K562 (cell line): ENCODE results near the gene CUX1. TPM values are rescaled to one million over a fixed set of nuclear protein-coding genes. Genes with fewer than 3 reads are reported as not detected.

Source experiments
- ATAC-seq: fragments of 200-7000 bp; cut with Tn5 transposase; 3 replicates; pipeline ENCODE4 v1.9.1; 2020; ENCODE audit warnings: moderate library complexity
- BruUV-seq: library from RNA; stranded (reverse); fragments of 400-500 nt; replicated peaks from 2 replicates; lab custom pipeline; 2021; lab: Mats Ljungman, UMichigan
- CTCF ChIA-PET: fragments of 300-600 bp; formaldehyde crosslinking; extraction: SDS; loops from one replicate; lab custom pipeline; 2021; ENCODE audit warnings: low intra/inter-chr PET ratio; lab: Yijun Ruan, JAX
- POLR2A ChIA-PET: fragments of 300-600, 350-650 bp; sonication (Branson Sonifier 250); formaldehyde crosslinking; extraction: SDS; loops from one replicate; lab custom pipeline; 2021; ENCODE audit warnings: antibody characterized with exemption, inconsistent platforms; lab: Yijun Ruan, JAX
- DNase-seq, 4 experiments: peaks; one replicate each; pipeline versions ENCODE4 v3.0.0 to v3.0.0-alpha.2; 2011 to 2018; ENCODE audit warnings: low spot score in 3 of 4, mixed read lengths in 3 of 4; ENCODE audit errors: extremely low read depth in 1 of 4
- FAIRE-seq: peaks from 2 replicates; lab custom pipeline; 2011; peaks lifted over from hg19 to GRCh38; lab: Jason Lieb, UNC
- H2AFZ ChIP-seq: 2 replicates; pipeline ENCODE4 v1.6.0; 2011; ENCODE audit warnings: low read depth, low read length, control low read depth, inconsistent platforms
- H3K27ac ChIP-seq: fragments of 200-600 bp; 3 replicates; pipeline ENCODE4 v1.8.0; 2011; ENCODE audit warnings: low read depth, mild to moderate bottlenecking, control low read depth, inconsistent platforms, low read length, moderate library complexity, mixed read lengths; ENCODE audit errors: extremely low read depth
- H3K27me3 ChIP-seq, 2 experiments: fragments of 300-600 bp in 1 of 2; 2 replicates in 1 of 2; 3 replicates in 1 of 2; pipeline versions ENCODE4 v1.6.0 to v1.8.0; 2011; ENCODE audit warnings: inconsistent platforms in 2 of 2, low read length in 2 of 2, mild to moderate bottlenecking in 1 of 2, mixed read lengths in 1 of 2, moderate library complexity in 1 of 2; ENCODE audit not compliant: control insufficient read depth in 2 of 2, insufficient read depth in 2 of 2
- H3K36me3 ChIP-seq: fragments of 300-600 bp; 3 replicates; pipeline ENCODE4 v1.8.0; 2011; ENCODE audit warnings: mild to moderate bottlenecking, low read length, inconsistent platforms; ENCODE audit not compliant: control insufficient read depth, insufficient read depth
- H3K4me1 ChIP-seq, 2 experiments: fragments of 200-600 bp in 1 of 2; replicated peaks in 1 of 2; 2 replicates in 1 of 2; 3 replicates in 1 of 2; pipeline versions ENCODE4 v1.5.1 to v1.8.0; 2011; ENCODE audit warnings: inconsistent platforms in 2 of 2, low read length in 2 of 2, mild to moderate bottlenecking in 1 of 2, mixed read lengths in 1 of 2, moderate library complexity in 1 of 2; ENCODE audit not compliant: control insufficient read depth in 2 of 2, insufficient read depth in 2 of 2
- H3K4me2 ChIP-seq: 2 replicates; pipeline ENCODE4 v1.6.1; 2011; ENCODE audit warnings: low read length, control low read depth, inconsistent platforms, mixed read lengths; ENCODE audit not compliant: insufficient read depth
- H3K4me3 ChIP-seq: fragments of 200-600 bp; sonication (generic), shearing (Covaris generic); 2 replicates; pipeline ENCODE4 v1.5.1; 2016; ENCODE audit warnings: control low read depth, inconsistent platforms
- H3K79me2 ChIP-seq: fragments of 200-600 bp; 3 replicates; pipeline ENCODE4 v1.8.0; 2011; ENCODE audit warnings: low read length, inconsistent platforms; ENCODE audit not compliant: control insufficient read depth, insufficient read depth
- H3K9ac ChIP-seq, 2 experiments: 2 replicates each; pipeline versions ENCODE4 v1.6.0 to v1.6.1; 2011; ENCODE audit warnings: low read depth in 2 of 2, low read length in 2 of 2, control low read depth in 1 of 2, inconsistent platforms in 1 of 2, mild to moderate bottlenecking in 1 of 2, mixed read lengths in 1 of 2; ENCODE audit not compliant: insufficient read depth in 1 of 2
- H3K9me1 ChIP-seq: one replicate; pipeline ENCODE4 v1.6.0; 2011; ENCODE audit warnings: inconsistent platforms, mild to moderate bottlenecking, low read length, moderate library complexity; ENCODE audit not compliant: control insufficient read depth, insufficient read depth
- H3K9me3 ChIP-seq: replicated peaks from 2 replicates; pipeline ENCODE4 v1.5.1; 2011; ENCODE audit warnings: low read depth, low read length, inconsistent platforms; ENCODE audit not compliant: control insufficient read depth, insufficient read depth
- H4K20me1 ChIP-seq: replicated peaks from 2 replicates; pipeline ENCODE4 v1.6.1; 2011; ENCODE audit warnings: low read length, inconsistent platforms, mixed read lengths; ENCODE audit not compliant: control insufficient read depth, insufficient read depth
- BRD9 ChIP-seq: fragments of 450-650 bp; IDR thresholded peaks from 2 replicates; pipeline ENCODE4 v1.6.1; 2018; ENCODE audit warnings: low read depth; ENCODE audit not compliant: partially characterized antibody
- CEBPB ChIP-seq: fragments of 450-650 bp; IDR thresholded peaks from 2 replicates; pipeline ENCODE4 v1.6.1; 2016; ENCODE audit warnings: missing genetic modification characterization, missing compliant biosample characterization
- ETV1 ChIP-seq: fragments of 450-650 bp; conservative IDR thresholded peaks from 2 replicates; pipeline ENCODE4 v1.6.1; 2016; ENCODE audit warnings: missing genetic modification characterization, control low read depth, low read depth, missing compliant biosample characterization
- FIP1L1 ChIP-seq: fragments of 200-400 bp; formaldehyde crosslinking; IDR thresholded peaks from 2 replicates; pipeline ENCODE4 v1.6.1; 2018; ENCODE audit warnings: mild to moderate bottlenecking, low read depth, low read length; ENCODE audit not compliant: poor library complexity, severe bottlenecking
- FOS ChIP-seq: IDR thresholded peaks from 3 replicates; pipeline ENCODE4 v1.6.1; 2011; ENCODE audit not compliant: insufficient read length; ENCODE audit errors: extremely low read depth
- HNRNPUL1 ChIP-seq: fragments of 200-400 bp; formaldehyde crosslinking; IDR thresholded peaks from 2 replicates; pipeline ENCODE4 v1.6.1; 2017; ENCODE audit warnings: low read length
- KHSRP ChIP-seq: fragments of 450-650 bp; IDR thresholded peaks from 2 replicates; pipeline ENCODE4 v1.6.1; 2017
- MCM5 ChIP-seq: fragments of 450-650 bp; IDR thresholded peaks from 2 replicates; pipeline ENCODE4 v1.6.1; 2016; ENCODE audit warnings: low read depth
- NFYB ChIP-seq: IDR thresholded peaks from 2 replicates; pipeline ENCODE4 v1.6.1; 2011; ENCODE audit warnings: mild to moderate bottlenecking, moderate library complexity; ENCODE audit not compliant: insufficient read length; ENCODE audit errors: extremely low read depth
- ZNF668 ChIP-seq: fragments of 250-450 bp; sonication (Bioruptor Pico); IDR thresholded peaks from 2 replicates; pipeline ENCODE4 v1.8.0; 2022; ENCODE audit warnings: mild to moderate bottlenecking, inconsistent platforms
- WGBS: fragments of 100-300 bp; shearing (Covaris generic); methylation state at CpG from one replicate; pipeline ENCODE4 v1.1.6; 2016; ENCODE audit warnings: low coverage, mixed read lengths; ENCODE audit not compliant: insufficient coverage; ENCODE audit errors: missing lambda C conversion rate; 5-methylcytosine and 5-hydroxymethylcytosine counted together
- in situ Hi-C: fragments of 300-500 bp; cut with MboI; formaldehyde crosslinking; loops from 4 replicates; pipeline ENCODE4 v1.15.0; 2018; ENCODE audit warnings: inconsistent platforms, mixed read lengths
- intact Hi-C: fragments of 100-400 bp; cut with micrococcal nuclease; formaldehyde crosslinking; loops from 2 replicates; pipeline ENCODE4 v1.14.2; 2022
- polyA plus RNA-seq, 8 experiments: library from polyadenylated mRNA; depleted of rRNA in 4 of 8; stranded (reverse) in 5 of 8; unstranded in 3 of 8; fragments of >200 nt; fragmentation: Nextera tagmentation in 2 of 8; fragmentation: Illumina TruSeq in 1 of 8; extraction: Ambion mirVana in 2 of 8; extraction: Trizol in 1 of 8; gene quantifications; 2 replicates each; pipeline versions ENCODE4 v1.2.1 to v1.2.3, GENCODE V29; 2011 to 2014; ENCODE audit warnings: inconsistent platforms in 1 of 8, missing spikeins in 1 of 8
- total RNA-seq, 7 experiments: library from RNA; depleted of rRNA in 6 of 7; stranded (reverse); fragments of >200 nt in 6 of 7; fragmentation: Illumina TruSeq in 2 of 7; extraction: Trizol in 2 of 7; gene quantifications; 2 replicates each; pipeline versions ENCODE4 v1.2.1 to v1.2.3, GENCODE V29; 2011 to 2021; ENCODE audit warnings: low replicate concordance in 1 of 7
- TF ChIP-seq, protein P1 (sequence below): fragments of 250-450 bp; sonication (Bioruptor Pico); IDR thresholded peaks from 2 replicates; pipeline ENCODE4 v1.4.0; 2020; ENCODE audit warnings: mild to moderate bottlenecking, moderate library complexity, borderline replicate concordance
- TF ChIP-seq, protein P2 (sequence below): sonication (generic); formaldehyde crosslinking; IDR thresholded peaks from 2 replicates; pipeline ENCODE4 v1.8.0; 2022; ENCODE audit warnings: missing genetic modification reagents, mild to moderate bottlenecking, moderate library complexity, borderline replicate concordance
- TF ChIP-seq, protein P3 (sequence below): fragments of 450-650 bp; formaldehyde crosslinking; IDR thresholded peaks from 2 replicates; pipeline ENCODE4 v1.4.0; 2022; ENCODE audit warnings: missing genetic modification characterization

The CUX1 gene
- total and polyA plus RNA-seq, 9 of the 15 experiments (the other 6 are each of a cell fraction or from before 2014, with no cell fraction given) = 3.6 to 55.3 (median 25.2) TPM

DNA sequence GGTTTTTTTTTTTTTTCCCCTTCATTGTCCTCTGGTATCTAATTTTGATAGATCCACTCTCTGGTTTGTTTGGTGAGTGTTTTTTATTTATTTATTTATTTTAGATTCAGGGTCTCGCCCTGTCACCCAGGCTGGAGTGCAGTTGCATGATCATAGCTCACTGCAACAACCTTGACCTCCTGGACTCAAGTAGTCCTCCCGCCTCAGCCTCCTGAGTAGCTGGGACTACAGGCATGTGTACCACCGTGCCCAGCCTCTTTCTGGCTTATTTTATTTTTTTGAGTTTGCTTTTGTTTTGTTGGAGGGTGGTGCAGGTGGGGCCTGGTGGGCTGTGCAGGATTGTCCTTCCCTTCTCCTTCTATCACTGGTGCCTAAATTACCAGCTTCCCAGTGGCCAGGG, 282.0 kb downstream of the CUX1 start:
- ChIA-PET CTCF (no interaction called here), POLR2A (interaction anchor here (0.6 to 1.7 kb wide), 4 partner anchors 10 to 369 kb away, joined by 3 to 7 read pairs (median 3); no protein-coding TSS in a partner anchor)
- FAIRE-seq (no peak), ATAC-seq (no peak), DNase-seq (no peak)
- Histone ChIP-seq H3K9me3 (no peaks in the 10 kb centered on the region), H4K20me1 (no peaks in the 10 kb centered on the region), H3K4me3 (no peak overlapping the region), H3K9ac (no peak overlapping the region), H2AFZ (no peak overlapping the region), H3K79me2 (no peaks in the 10 kb centered on the region), H3K27ac (no peak overlapping the region), H3K36me3 (peaks cover 45% of the 10 kb centered on the region; the same call in 2 of the 3 replicates), H3K4me2 (no peak overlapping the region), H3K9me1 (peaks cover 2% of the 10 kb centered on the region)
- 89% methylated on average over 3 of the region's 3 CpGs for WGBS
- in situ Hi-C loops (no loop called here), intact Hi-C loops (no loop called here)
- BruUV-seq = no TSS peak
- TF ChIP-seq CEBPB (tag) (no peak), HNRNPUL1 (no peak), FOS (no peak), BRD9 (no peak), NFYB (no peak), ETV1 (no peak), FIP1L1 (no peak), MCM5 (no peak), KHSRP (no peak), ZNF668 (CRISPR knock-in tag) (no peak)
- TF ChIP-seq, protein P1, sequence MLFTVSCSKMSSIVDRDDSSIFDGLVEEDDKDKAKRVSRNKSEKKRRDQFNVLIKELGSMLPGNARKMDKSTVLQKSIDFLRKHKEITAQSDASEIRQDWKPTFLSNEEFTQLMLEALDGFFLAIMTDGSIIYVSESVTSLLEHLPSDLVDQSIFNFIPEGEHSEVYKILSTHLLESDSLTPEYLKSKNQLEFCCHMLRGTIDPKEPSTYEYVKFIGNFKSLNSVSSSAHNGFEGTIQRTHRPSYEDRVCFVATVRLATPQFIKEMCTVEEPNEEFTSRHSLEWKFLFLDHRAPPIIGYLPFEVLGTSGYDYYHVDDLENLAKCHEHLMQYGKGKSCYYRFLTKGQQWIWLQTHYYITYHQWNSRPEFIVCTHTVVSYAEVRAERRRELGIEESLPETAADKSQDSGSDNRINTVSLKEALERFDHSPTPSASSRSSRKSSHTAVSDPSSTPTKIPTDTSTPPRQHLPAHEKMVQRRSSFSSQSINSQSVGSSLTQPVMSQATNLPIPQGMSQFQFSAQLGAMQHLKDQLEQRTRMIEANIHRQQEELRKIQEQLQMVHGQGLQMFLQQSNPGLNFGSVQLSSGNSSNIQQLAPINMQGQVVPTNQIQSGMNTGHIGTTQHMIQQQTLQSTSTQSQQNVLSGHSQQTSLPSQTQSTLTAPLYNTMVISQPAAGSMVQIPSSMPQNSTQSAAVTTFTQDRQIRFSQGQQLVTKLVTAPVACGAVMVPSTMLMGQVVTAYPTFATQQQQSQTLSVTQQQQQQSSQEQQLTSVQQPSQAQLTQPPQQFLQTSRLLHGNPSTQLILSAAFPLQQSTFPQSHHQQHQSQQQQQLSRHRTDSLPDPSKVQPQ (CRISPR knock-in tag) = no peak
- TF ChIP-seq, protein P2, sequence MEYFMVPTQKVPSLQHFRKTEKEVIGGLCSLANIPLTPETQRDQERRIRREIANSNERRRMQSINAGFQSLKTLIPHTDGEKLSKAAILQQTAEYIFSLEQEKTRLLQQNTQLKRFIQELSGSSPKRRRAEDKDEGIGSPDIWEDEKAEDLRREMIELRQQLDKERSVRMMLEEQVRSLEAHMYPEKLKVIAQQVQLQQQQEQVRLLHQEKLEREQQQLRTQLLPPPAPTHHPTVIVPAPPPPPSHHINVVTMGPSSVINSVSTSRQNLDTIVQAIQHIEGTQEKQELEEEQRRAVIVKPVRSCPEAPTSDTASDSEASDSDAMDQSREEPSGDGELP (CRISPR knock-in tag) = no peak
- TF ChIP-seq, protein P3, sequence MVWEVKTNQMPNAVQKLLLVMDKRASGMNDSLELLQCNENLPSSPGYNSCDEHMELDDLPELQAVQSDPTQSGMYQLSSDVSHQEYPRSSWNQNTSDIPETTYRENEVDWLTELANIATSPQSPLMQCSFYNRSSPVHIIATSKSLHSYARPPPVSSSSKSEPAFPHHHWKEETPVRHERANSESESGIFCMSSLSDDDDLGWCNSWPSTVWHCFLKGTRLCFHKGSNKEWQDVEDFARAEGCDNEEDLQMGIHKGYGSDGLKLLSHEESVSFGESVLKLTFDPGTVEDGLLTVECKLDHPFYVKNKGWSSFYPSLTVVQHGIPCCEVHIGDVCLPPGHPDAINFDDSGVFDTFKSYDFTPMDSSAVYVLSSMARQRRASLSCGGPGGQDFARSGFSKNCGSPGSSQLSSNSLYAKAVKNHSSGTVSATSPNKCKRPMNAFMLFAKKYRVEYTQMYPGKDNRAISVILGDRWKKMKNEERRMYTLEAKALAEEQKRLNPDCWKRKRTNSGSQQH (CRISPR knock-in tag) = no peak
- TF ChIP-seq, all 486 proteins: peak for 0
- Histone ChIP-seq H3K27me3 (no peaks in the 10 kb centered on the region), H3K4me1 (peaks cover 0 to 3% of the 10 kb centered on the region in 2 experiments; a peak in 1 of 5 replicates)
